HepG2 (cell line): Measurements from ENCODE around the gene HTD2. TPM values are rescaled to one million over a fixed set of nuclear protein-coding genes. Genes with fewer than 3 reads are reported as not detected.
A peak's percentile ranks its signal among the peaks of the same experiment; 100 is the strongest.

ENCODE experiments used
- FOXA3 ChIP-seq: IDR thresholded peaks from 2 replicates; pipeline ENCODE4 v1.6.1; 2016; ENCODE audit warnings: missing genetic modification reagents, missing compliant biosample characterization
- GZF1 ChIP-seq: sonication (generic); formaldehyde crosslinking; IDR thresholded peaks from 2 replicates; pipeline ENCODE4 v1.5.1; 2020; ENCODE audit warnings: mild to moderate bottlenecking, missing genetic modification reagents
- HOXA3 ChIP-seq: sonication (generic); formaldehyde crosslinking; IDR thresholded peaks from 2 replicates; pipeline ENCODE4 v1.5.0; 2020; ENCODE audit warnings: missing genetic modification reagents
- NR2F1 ChIP-seq, 2 experiments: fragments of 450-650 bp in 1 of 2; formaldehyde crosslinking in 1 of 2; IDR thresholded peaks; 2 replicates each; pipeline versions ENCODE4 v1.5.0 to v1.6.1; 2016 to 2020; ENCODE audit warnings: mild to moderate bottlenecking in 1 of 2, missing compliant biosample characterization in 1 of 2, missing genetic modification reagents in 1 of 2, moderate library complexity in 1 of 2
- PCBP1 ChIP-seq: fragments of 200-400 bp; formaldehyde crosslinking; IDR thresholded peaks from 2 replicates; pipeline ENCODE4 v1.6.1; 2017; ENCODE audit warnings: mild to moderate bottlenecking, low read depth, low read length, borderline replicate concordance
- SPEN ChIP-seq: sonication (generic); formaldehyde crosslinking; IDR thresholded peaks from 2 replicates; pipeline ENCODE4 v1.5.1; 2020; ENCODE audit warnings: low read depth, mild to moderate bottlenecking, missing genetic modification reagents
- TEAD2 ChIP-seq: sonication (generic); formaldehyde crosslinking; IDR thresholded peaks from 2 replicates; pipeline ENCODE4 v1.9.0; 2021; ENCODE audit warnings: missing genetic modification reagents
- ZNF207 ChIP-seq: fragments of 450-650 bp; IDR thresholded peaks from 2 replicates; pipeline ENCODE4 v1.6.1; 2016; ENCODE audit warnings: antibody characterized with exemption, borderline replicate concordance
- ZNF24 ChIP-seq: fragments of 450-650 bp; IDR thresholded peaks from 2 replicates; pipeline ENCODE4 v1.6.1; 2017; ENCODE audit warnings: antibody characterized with exemption, mild to moderate bottlenecking
- ZNF33A ChIP-seq: sonication (generic); formaldehyde crosslinking; IDR thresholded peaks from 2 replicates; pipeline ENCODE4 v1.5.1; 2020; ENCODE audit warnings: missing genetic modification reagents, mild to moderate bottlenecking, moderate library complexity, borderline replicate concordance
- ZNF451 ChIP-seq: sonication (generic); formaldehyde crosslinking; IDR thresholded peaks from 2 replicates; pipeline ENCODE4 v1.5.0; 2020; ENCODE audit warnings: mild to moderate bottlenecking, missing genetic modification reagents
- ZNF713 ChIP-seq: sonication (generic); formaldehyde crosslinking; IDR thresholded peaks from 2 replicates; pipeline ENCODE4 v1.4.0; 2020; ENCODE audit warnings: mild to moderate bottlenecking, missing genetic modification reagents
- ZNF850 ChIP-seq: sonication (generic); formaldehyde crosslinking; conservative IDR thresholded peaks from 2 replicates; pipeline ENCODE4 v1.9.0; 2021; ENCODE audit warnings: mild to moderate bottlenecking, missing genetic modification reagents
- polyA plus RNA-seq, 8 experiments: library from polyadenylated mRNA; depleted of rRNA in 3 of 8; stranded (reverse) in 7 of 8; unstranded in 1 of 8; fragments of >200 nt; fragmentation: Illumina TruSeq in 4 of 8; extraction: Trizol in 4 of 8; gene quantifications; 2 replicates each; pipeline versions ENCODE4 v1.2.1 to v1.2.3, GENCODE V29; 2011 to 2016; ENCODE audit warnings: low read depth in 4 of 8, missing spikeins in 1 of 8, mixed read lengths in 1 of 8; ENCODE audit not compliant: insufficient read depth in 1 of 8
- total RNA-seq, 5 experiments: library from RNA; depleted of rRNA; stranded (reverse); fragments of >200 nt; fragmentation: Illumina TruSeq; extraction: Trizol; gene quantifications; 2 replicates each; pipeline ENCODE4 v1.2.3, GENCODE V29; 2016; ENCODE audit warnings: low read depth in 1 of 5
- TF ChIP-seq, protein P1 (sequence below): sonication (generic); formaldehyde crosslinking; IDR thresholded peaks from 2 replicates; pipeline ENCODE4 v1.5.1; 2020; ENCODE audit warnings: missing genetic modification reagents, mild to moderate bottlenecking, borderline replicate concordance
- TF ChIP-seq, protein P2 (sequence below): sonication (generic); formaldehyde crosslinking; IDR thresholded peaks from 2 replicates; pipeline ENCODE4 v1.5.0; 2020; ENCODE audit warnings: missing genetic modification reagents
- TF ChIP-seq, protein P3 (sequence below), 2 experiments: sonication (generic) in 1 of 2; formaldehyde crosslinking in 1 of 2; IDR thresholded peaks; 2 replicates each; pipeline versions ENCODE4 v1.6.1 to v1.9.0; 2014 to 2022; ENCODE audit warnings: antibody characterized with exemption in 1 of 2, borderline replicate concordance in 1 of 2, inconsistent platforms in 1 of 2, low read depth in 1 of 2, missing genetic modification reagents in 1 of 2
- TF ChIP-seq, protein P4 (sequence below): sonication (generic); formaldehyde crosslinking; IDR thresholded peaks from 2 replicates; pipeline ENCODE4 v1.4.0; 2020; ENCODE audit warnings: missing genetic modification reagents, borderline replicate concordance

HTD2 gene
- total and polyA plus RNA-seq, 2 of the 13 experiments (the other 11 are each of a cell fraction or from before 2014, with no cell fraction given), result 8.6 to 13.7 TPM

GRCh38 chr3:58305882-58306711 is at the start of gene HTD2, which contains the start of gene RPP14 (continued):
- TF ChIP-seq, protein P1, sequence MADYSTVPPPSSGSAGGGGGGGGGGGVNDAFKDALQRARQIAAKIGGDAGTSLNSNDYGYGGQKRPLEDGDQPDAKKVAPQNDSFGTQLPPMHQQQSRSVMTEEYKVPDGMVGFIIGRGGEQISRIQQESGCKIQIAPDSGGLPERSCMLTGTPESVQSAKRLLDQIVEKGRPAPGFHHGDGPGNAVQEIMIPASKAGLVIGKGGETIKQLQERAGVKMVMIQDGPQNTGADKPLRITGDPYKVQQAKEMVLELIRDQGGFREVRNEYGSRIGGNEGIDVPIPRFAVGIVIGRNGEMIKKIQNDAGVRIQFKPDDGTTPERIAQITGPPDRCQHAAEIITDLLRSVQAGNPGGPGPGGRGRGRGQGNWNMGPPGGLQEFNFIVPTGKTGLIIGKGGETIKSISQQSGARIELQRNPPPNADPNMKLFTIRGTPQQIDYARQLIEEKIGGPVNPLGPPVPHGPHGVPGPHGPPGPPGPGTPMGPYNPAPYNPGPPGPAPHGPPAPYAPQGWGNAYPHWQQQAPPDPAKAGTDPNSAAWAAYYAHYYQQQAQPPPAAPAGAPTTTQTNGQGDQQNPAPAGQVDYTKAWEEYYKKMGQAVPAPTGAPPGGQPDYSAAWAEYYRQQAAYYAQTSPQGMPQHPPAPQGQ (CRISPR knock-in tag), result no peak
- TF ChIP-seq ZNF850 (CRISPR knock-in tag), result no peak
- TF ChIP-seq ZNF713 (CRISPR knock-in tag), result no peak
- TF ChIP-seq ZNF24, result peak; percentile 87
- TF ChIP-seq HOXA3, result peak; percentile 96
- TF ChIP-seq, protein P2, sequence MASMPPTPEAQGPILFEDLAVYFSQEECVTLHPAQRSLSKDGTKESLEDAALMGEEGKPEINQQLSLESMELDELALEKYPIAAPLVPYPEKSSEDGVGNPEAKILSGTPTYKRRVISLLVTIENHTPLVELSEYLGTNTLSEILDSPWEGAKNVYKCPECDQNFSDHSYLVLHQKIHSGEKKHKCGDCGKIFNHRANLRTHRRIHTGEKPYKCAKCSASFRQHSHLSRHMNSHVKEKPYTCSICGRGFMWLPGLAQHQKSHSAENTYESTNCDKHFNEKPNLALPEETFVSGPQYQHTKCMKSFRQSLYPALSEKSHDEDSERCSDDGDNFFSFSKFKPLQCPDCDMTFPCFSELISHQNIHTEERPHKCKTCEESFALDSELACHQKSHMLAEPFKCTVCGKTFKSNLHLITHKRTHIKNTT (CRISPR knock-in tag), result no peak
- TF ChIP-seq ZNF207, result no peak
- peak; percentile 98 for TF ChIP-seq SPEN (CRISPR knock-in tag)
- no peak for TF ChIP-seq PCBP1
- TF ChIP-seq FOXA3, result peak; percentile 71
- no peak for TF ChIP-seq ZNF33A (CRISPR knock-in tag)
- TF ChIP-seq, protein P3, sequence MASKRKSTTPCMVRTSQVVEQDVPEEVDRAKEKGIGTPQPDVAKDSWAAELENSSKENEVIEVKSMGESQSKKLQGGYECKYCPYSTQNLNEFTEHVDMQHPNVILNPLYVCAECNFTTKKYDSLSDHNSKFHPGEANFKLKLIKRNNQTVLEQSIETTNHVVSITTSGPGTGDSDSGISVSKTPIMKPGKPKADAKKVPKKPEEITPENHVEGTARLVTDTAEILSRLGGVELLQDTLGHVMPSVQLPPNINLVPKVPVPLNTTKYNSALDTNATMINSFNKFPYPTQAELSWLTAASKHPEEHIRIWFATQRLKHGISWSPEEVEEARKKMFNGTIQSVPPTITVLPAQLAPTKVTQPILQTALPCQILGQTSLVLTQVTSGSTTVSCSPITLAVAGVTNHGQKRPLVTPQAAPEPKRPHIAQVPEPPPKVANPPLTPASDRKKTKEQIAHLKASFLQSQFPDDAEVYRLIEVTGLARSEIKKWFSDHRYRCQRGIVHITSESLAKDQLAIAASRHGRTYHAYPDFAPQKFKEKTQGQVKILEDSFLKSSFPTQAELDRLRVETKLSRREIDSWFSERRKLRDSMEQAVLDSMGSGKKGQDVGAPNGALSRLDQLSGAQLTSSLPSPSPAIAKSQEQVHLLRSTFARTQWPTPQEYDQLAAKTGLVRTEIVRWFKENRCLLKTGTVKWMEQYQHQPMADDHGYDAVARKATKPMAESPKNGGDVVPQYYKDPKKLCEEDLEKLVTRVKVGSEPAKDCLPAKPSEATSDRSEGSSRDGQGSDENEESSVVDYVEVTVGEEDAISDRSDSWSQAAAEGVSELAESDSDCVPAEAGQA (IDR thresholded peaks at IDR 0.05; ENCODE audit: low read depth), result peak; percentile 92
- TF ChIP-seq, protein P3 (CRISPR knock-in tag; IDR thresholded peaks at IDR 0.05; ENCODE audit: borderline replicate concordance), result no peak
- TF ChIP-seq TEAD2 (CRISPR knock-in tag), result no peak
- 0 out of 4 replicates have a peak, but pooled peaks of 1 of the 2 experiments have one; percentile 11 for TF ChIP-seq NR2F1 (CRISPR knock-in tag; IDR thresholded peaks at IDR 0.05)
- peak; percentile 49; the same call in 1 of the 2 replicates for TF ChIP-seq GZF1
- TF ChIP-seq ZNF451 (CRISPR knock-in tag), result 0 out of 2 replicates have a peak, but pooled peaks have one; percentile 66
- TF ChIP-seq, protein P4, sequence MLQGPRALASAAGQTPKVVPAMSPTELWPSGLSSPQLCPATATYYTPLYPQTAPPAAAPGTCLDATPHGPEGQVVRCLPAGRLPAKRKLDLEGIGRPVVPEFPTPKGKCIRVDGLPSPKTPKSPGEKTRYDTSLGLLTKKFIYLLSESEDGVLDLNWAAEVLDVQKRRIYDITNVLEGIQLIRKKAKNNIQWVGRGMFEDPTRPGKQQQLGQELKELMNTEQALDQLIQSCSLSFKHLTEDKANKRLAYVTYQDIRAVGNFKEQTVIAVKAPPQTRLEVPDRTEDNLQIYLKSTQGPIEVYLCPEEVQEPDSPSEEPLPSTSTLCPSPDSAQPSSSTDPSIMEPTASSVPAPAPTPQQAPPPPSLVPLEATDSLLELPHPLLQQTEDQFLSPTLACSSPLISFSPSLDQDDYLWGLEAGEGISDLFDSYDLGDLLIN (CRISPR knock-in tag), result no peak
